ENCODE measurements around the gene NR3C1. TPM values are rescaled to one million over a fixed set of nuclear protein-coding genes. Genes with fewer than 3 reads are reported as not detected.

Gene NR3C1
- total and polyA plus RNA-seq, 2 of the 13 experiments (the other 11 are each of a cell fraction or from before 2014, with no cell fraction given): 10.0 to 24.3 TPM

- CTCF ChIA-PET (ENCODE audit: low intra/inter-chr PET ratio, low total read pairs): no interaction called here
- in situ Hi-C loops (cut with HindIII; ENCODE audit: extremely low pct_ligation_motif_present, low pct_unique_long_range_greater_than_20kb): no loop called here
- Histone ChIP-seq H3K27ac (ENCODE audit: extremely low read length, insufficient read depth, low read length) (no peak overlapping the region), H3K9me3 (ENCODE audit: low read length) (no peaks in the 10 kb centered on the region), H2AFZ (ENCODE audit: low read length) (no peak overlapping the region), H3K27me3 (ENCODE audit: control insufficient read depth in 1 of 2, insufficient read depth in 2 of 2, low read length in 2 of 2) (no peaks in the 10 kb centered on the region), H3K4me2 (ENCODE audit: low read depth, low read length) (no peak overlapping the region), H3K9ac (ENCODE audit: insufficient read depth, low read depth, low read length) (no peak overlapping the region), H3K79me2 (ENCODE audit: insufficient read depth, low read length) (no peaks in the 10 kb centered on the region), H4K20me1 (ENCODE audit: insufficient read depth, low read length) (no peaks in the 10 kb centered on the region), H3K4me3 (replicated peaks in 1 of 3; ENCODE audit: insufficient read depth in 1 of 3, low read depth in 2 of 3, low read length in 3 of 3) (no peak overlapping the region), H3K36me3 (replicated peaks in 1 of 2; ENCODE audit: control insufficient read depth in 1 of 2, insufficient read depth in 2 of 2, low read length in 2 of 2) (no peaks in the 10 kb centered on the region), H3K4me1 (ENCODE audit: insufficient read depth, low read length) (no peaks in the 10 kb centered on the region)
- BruUV-seq (replicated peaks): no TSS peak
- FAIRE-seq (no peak), ATAC-seq (no peak), DNase-seq (ENCODE audit: low spot score) (no peak)
- 89% methylated on average over 2 of the region's 2 CpGs for WGBS (ENCODE audit: low lambda C conversion rate)
- POLR2A ChIA-PET: no interaction called here
- intact Hi-C loops (cut with micrococcal nuclease; ENCODE audit: unreplicated experiment): no loop called here
- TF ChIP-seq ARNT (IDR thresholded peaks at IDR 0.05) (no peak), NKX3-1 (CRISPR knock-in tag; IDR thresholded peaks at IDR 0.05) (no peak), RBM39 (IDR thresholded peaks at IDR 0.05; ENCODE audit: low read depth, low read length, poor library complexity, severe bottlenecking) (no peak), ONECUT2 (CRISPR knock-in tag; IDR thresholded peaks at IDR 0.05) (no peak), HMG20B (CRISPR knock-in tag; conservative IDR thresholded peaks at IDR 0.05) (no peak), ZNF605 (CRISPR knock-in tag; IDR thresholded peaks at IDR 0.05) (no peak), MXI1 (IDR thresholded peaks at IDR 0.05; ENCODE audit: borderline replicate concordance, low read depth, low read length) (no peak), KMT2A (CRISPR knock-in tag; IDR thresholded peaks at IDR 0.05) (no peak), ZSCAN30 (CRISPR knock-in tag; IDR thresholded peaks at IDR 0.05) (no peak)
Observed at GRCh38 chr5:143265995-143266394, 137.5 kb downstream of the NR3C1 start.

GRCh38 chr5:143263272-143263810 is 140.1 kb downstream of the NR3C1 start:
- in situ Hi-C loops (cut with HindIII; ENCODE audit: extremely low pct_ligation_motif_present, low pct_unique_long_range_greater_than_20kb): no loop called here
- Histone ChIP-seq H3K4me1 (ENCODE audit: insufficient read depth, low read length) (no peaks in the 10 kb centered on the region), H2AFZ (ENCODE audit: low read length) (no peak overlapping the region), H3K9ac (ENCODE audit: insufficient read depth, low read depth, low read length) (no peak overlapping the region), H3K4me3 (replicated peaks in 1 of 3; ENCODE audit: insufficient read depth in 1 of 3, low read depth in 2 of 3, low read length in 3 of 3) (no peak overlapping the region), H4K20me1 (ENCODE audit: insufficient read depth, low read length) (no peaks in the 10 kb centered on the region), H3K9me3 (ENCODE audit: low read length) (no peaks in the 10 kb centered on the region), H3K36me3 (replicated peaks in 1 of 2; ENCODE audit: control insufficient read depth in 1 of 2, insufficient read depth in 2 of 2, low read length in 2 of 2) (no peaks in the 10 kb centered on the region), H3K79me2 (ENCODE audit: insufficient read depth, low read length) (no peaks in the 10 kb centered on the region), H3K27me3 (ENCODE audit: control insufficient read depth in 1 of 2, insufficient read depth in 2 of 2, low read length in 2 of 2) (no peaks in the 10 kb centered on the region), H3K27ac (ENCODE audit: extremely low read length, insufficient read depth, low read length) (no peak overlapping the region), H3K4me2 (ENCODE audit: low read depth, low read length) (no peak overlapping the region)
- no peak for DNase-seq (ENCODE audit: low spot score)
- intact Hi-C loops (cut with micrococcal nuclease; ENCODE audit: unreplicated experiment): no loop called here
- no peak for FAIRE-seq
- ChIA-PET CTCF (ENCODE audit: low intra/inter-chr PET ratio, low total read pairs) (no interaction called here), POLR2A (no interaction called here)
- ATAC-seq: no peak
- WGBS (ENCODE audit: low lambda C conversion rate): 53% methylated on average over 4 of the region's 4 CpGs
- BruUV-seq (replicated peaks): no TSS peak
- TF ChIP-seq ZNF280B (CRISPR knock-in tag; IDR thresholded peaks at IDR 0.05; ENCODE audit: borderline replicate concordance) (no peak), ZNF589 (CRISPR knock-in tag; conservative IDR thresholded peaks at IDR 0.05) (no peak), XBP1 (CRISPR knock-in tag; IDR thresholded peaks at IDR 0.05) (no peak), MED8 (CRISPR knock-in tag; IDR thresholded peaks at IDR 0.05; ENCODE audit: insufficient replicate concordance) (no peak), KDM2A (CRISPR knock-in tag; IDR thresholded peaks at IDR 0.05; ENCODE audit: borderline replicate concordance, low read depth) (no peak), EHMT2 (IDR thresholded peaks at IDR 0.05; ENCODE audit: borderline replicate concordance, low read depth, low read length) (no peak), ZNF780A (CRISPR knock-in tag; IDR thresholded peaks at IDR 0.05) (no peak), PTBP1 (IDR thresholded peaks at IDR 0.05; ENCODE audit: low read depth, low read length, poor library complexity, severe bottlenecking) (no peak), ZNF253 (CRISPR knock-in tag; IDR thresholded peaks at IDR 0.05; ENCODE audit: borderline replicate concordance) (no peak), ATF7-NPFF (CRISPR knock-in tag; IDR thresholded peaks at IDR 0.05; ENCODE audit: low read depth) (no peak)

Data from HepG2 (cell line).